HG02798 (cell line): ENCODE measurements around the gene ASPHD2.

Experiments
- ATAC-seq: cut with Tn5 transposase; IDR thresholded peaks from one replicate; pipeline ENCODE4 v1.9.1; 2021; ENCODE audit warnings: mild to moderate bottlenecking; ENCODE audit not compliant: unreplicated experiment, poor library complexity

The ASPHD2 gene

GRCh38 chr22:26466196-26466595 lies 37.1 kb downstream of the ASPHD2 start:
- no peak for ATAC-seq

- no peak for ATAC-seq
These were observed 41.7 kb downstream of the ASPHD2 start for GRCh38 chr22:26470807-26471206.

- no peak for ATAC-seq
These were observed 42.5 kb downstream of the ASPHD2 start for GRCh38 chr22:26471522-26471921.

- no peak for ATAC-seq
These were observed 45.6 kb downstream of the ASPHD2 start for GRCh38 chr22:26474682-26475081.

GRCh38 chr22:26476705-26477340 lies 47.8 kb downstream of the ASPHD2 start:
- no peak for ATAC-seq

GRCh38 chr22:26477341-26477731 lies 48.3 kb downstream of the ASPHD2 start:
- no peak for ATAC-seq

- ATAC-seq: no peak
These were observed 50.2 kb downstream of the ASPHD2 start for GRCh38 chr22:26479043-26479791.

- no peak for ATAC-seq
These were observed 50.9 kb downstream of the ASPHD2 start for GRCh38 chr22:26479792-26480610.

- ATAC-seq: no peak
These were observed 51.5 kb downstream of the ASPHD2 start for GRCh38 chr22:26480611-26480932.

- no peak for ATAC-seq
These were observed 52.1 kb downstream of the ASPHD2 start for GRCh38 chr22:26481112-26481693.

GRCh38 chr22:26481694-26482093 lies 52.6 kb downstream of the ASPHD2 start:
- ATAC-seq: no peak

GRCh38 chr22:26482161-26482560 lies 53.1 kb downstream of the ASPHD2 start:
- ATAC-seq: no peak

GRCh38 chr22:26483043-26483438 lies 54.0 kb downstream of the ASPHD2 start:
- no peak for ATAC-seq

GRCh38 chr22:26483439-26484359 lies 54.6 kb downstream of the ASPHD2 start, which contains the start of the genes HPS4 and SRRD:
Gene HPS4 (minus strand): TSS chr22:26483783. CDS start chr22:26481762, 2,021 bp downstream.
Gene SRRD (plus strand): TSS chr22:26483877. CDS start chr22:26483891, 14 bp downstream.
- peak; percentile 84 for ATAC-seq

- no peak for ATAC-seq
These were observed 55.3 kb downstream of the ASPHD2 start for GRCh38 chr22:26484360-26484706.

GRCh38 chr22:26485013-26485412 lies 56.0 kb downstream of the ASPHD2 start:
- no peak for ATAC-seq

GRCh38 chr22:26485806-26486390 lies 56.8 kb downstream of the ASPHD2 start:
- no peak for ATAC-seq

- no peak for ATAC-seq
These were observed 57.3 kb downstream of the ASPHD2 start for GRCh38 chr22:26486394-26486793.

- ATAC-seq: no peak
These were observed 58.9 kb downstream of the ASPHD2 start for GRCh38 chr22:26487996-26488395.
